Measurements from ENCODE around the gene MET.
"Not testable (repeated sequence)": the region's sequence is repeated elsewhere in the genome, so short reads cannot be mapped to it uniquely, and the experiment has no call there.

Gene MET

GRCh38 chr7:116757283-116757682, 85.3 kb downstream of the MET start:
- DNase-seq: no peak

GRCh38 chr7:116759642-116760041, 87.6 kb downstream of the MET start:
- DNase-seq: not testable (repeated sequence)

- no peak for DNase-seq
Observed at GRCh38 chr7:116762971-116763370, 91.0 kb downstream of the MET start.

DNA sequence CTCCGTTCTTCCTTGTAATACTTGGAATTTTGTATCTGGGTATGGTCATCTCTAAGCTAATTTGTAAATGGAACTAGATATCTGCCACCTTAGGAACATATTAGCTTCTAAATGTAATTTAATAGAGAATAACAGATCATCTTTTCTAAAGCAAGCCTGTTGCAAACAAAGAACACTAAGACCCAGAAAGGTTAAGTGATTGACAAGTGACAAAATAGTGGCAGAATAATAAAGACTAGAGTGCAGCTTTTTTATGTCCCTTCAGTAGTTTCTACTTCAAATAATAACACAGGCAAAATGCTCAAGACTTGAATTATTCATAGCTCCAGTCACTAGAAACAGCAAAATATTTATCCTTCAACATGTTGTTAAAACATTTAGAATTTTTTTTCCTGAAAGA, 91.7 kb downstream of the MET start:
- DNase-seq: no peak

- no peak for DNase-seq
Observed at GRCh38 chr7:116766881-116767280, 94.9 kb downstream of the MET start.

GRCh38 chr7:116769546-116769945, 97.5 kb downstream of the MET start:
- no peak for DNase-seq

- DNase-seq: no peak
Observed at GRCh38 chr7:116770941-116771340, 98.9 kb downstream of the MET start.

DNA sequence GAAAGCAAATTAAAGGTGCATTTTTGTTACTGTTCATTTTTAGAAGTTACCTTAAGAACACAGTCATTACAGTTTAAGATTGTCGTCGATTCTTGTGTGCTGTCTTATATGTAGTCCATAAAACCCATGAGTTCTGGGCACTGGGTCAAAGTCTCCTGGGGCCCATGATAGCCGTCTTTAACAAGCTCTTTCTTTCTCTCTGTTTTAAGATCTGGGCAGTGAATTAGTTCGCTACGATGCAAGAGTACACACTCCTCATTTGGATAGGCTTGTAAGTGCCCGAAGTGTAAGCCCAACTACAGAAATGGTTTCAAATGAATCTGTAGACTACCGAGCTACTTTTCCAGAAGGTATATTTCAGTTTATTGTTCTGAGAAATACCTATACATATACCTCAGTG, 99.6 kb downstream of the MET start:
- DNase-seq: no peak

- no peak for DNase-seq
Observed at GRCh38 chr7:116772423-116772863, 100.4 kb downstream of the MET start.

GRCh38 chr7:116772926-116773749, 101.1 kb downstream of the MET start:
- DNase-seq: no peak

DNA sequence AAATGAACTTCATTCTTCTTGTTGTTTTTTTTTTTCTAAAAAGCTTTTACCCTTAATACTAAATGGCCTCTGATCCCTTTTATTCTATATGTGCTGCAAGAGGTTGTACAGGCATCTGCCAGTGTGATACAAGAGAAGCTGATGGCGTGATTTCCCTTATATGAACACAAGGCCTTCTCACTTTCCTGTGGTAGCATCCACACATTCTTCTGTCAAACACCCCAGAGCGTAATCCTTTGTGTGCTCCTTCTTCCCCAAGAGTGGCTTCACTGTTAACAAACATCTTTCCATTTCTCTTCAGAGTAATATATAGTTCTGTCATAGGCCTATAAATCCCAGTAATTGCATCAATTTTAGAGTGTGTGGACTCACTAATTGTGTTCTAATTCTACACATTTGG, 104.0 kb downstream of the MET start:
- no peak for DNase-seq

DNA sequence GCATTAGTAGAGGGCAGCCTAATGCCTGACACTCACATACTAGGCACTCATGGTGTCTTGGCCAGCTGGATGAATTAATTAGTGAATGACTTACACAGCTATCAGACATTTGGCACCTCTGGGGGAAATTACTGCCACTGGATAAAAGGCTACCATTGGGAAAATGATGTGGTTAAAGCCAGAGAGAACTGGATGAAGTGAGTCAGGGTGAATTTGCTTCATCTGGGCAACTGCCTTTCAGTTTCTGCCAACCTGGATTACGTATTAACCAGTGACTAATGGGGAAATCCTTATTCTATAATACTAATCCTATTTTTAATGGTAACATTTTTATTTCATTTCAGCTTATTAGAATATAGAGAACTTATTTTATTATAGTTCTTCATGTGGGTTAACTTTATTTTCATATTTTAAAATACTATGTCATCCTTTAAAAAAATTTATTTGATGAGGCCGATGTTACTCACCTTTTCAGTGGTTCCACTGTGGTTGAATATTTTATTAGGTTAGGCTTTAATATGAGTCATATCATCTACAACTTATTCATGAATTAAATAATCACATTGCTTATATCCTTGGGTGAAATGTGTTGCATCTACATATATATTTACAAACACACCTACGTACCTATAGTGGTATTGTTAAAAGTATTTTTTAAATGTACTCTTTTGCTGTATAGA, 104.8 kb downstream of the MET start:
- no peak for DNase-seq

DNA sequence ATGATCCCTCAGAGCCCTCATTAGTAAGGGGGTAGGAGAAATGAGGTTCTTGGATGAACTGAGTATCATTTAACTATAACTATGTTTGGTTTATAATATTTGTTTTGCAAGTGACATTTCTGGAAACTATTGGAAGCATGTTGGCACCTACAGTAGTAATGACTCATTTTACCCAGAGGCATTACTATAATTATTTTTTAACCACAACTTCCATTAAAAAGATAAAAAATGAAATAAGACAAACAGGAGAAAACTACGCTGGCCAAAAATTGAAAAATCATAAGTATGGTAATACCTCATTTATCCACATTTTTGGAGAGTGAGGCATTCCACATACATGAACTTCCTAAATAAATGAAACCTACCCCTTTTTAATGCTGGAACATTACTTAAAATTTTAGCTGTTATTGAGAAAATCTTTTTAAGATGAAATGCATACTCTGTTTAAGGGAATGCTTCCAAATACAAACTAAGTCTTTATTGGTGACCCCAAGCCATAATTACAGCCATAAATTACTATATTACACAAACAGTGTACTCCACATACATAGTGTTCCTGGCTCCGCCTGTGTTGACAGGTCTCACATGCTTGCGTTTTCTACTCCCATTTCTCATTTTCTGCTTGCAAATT, 105.8 kb downstream of the MET start:
- DNase-seq: peak; percentile 52

GRCh38 chr7:116779216-116779615, 107.2 kb downstream of the MET start:
- DNase-seq: no peak

GRCh38 chr7:116779931-116780330, 107.9 kb downstream of the MET start:
- DNase-seq: no peak

- no peak for DNase-seq
Observed at GRCh38 chr7:116780521-116780920, 108.5 kb downstream of the MET start.

DNA sequence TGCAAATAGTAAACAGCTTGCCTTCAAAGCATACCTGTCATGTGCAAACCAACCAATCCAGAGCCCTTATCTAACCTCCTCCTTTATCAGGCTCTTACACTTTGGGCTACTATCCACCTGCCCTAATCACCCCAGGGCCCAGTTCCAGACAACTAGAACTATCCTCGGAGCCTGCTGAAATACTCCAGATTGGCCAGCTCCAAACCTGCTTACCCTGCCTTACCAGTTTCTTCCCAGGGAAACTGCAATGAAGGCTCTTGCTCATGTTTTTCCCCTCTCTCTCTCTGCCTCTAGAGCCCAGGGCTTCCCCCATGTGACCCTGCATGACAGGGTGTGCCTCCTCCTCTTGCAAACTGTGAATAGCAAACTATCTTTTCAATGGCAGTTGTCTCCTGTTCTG, 109.0 kb downstream of the MET start:
- DNase-seq: no peak

- DNase-seq: no peak
Observed at GRCh38 chr7:116781584-116781983, 109.6 kb downstream of the MET start.

DNA sequence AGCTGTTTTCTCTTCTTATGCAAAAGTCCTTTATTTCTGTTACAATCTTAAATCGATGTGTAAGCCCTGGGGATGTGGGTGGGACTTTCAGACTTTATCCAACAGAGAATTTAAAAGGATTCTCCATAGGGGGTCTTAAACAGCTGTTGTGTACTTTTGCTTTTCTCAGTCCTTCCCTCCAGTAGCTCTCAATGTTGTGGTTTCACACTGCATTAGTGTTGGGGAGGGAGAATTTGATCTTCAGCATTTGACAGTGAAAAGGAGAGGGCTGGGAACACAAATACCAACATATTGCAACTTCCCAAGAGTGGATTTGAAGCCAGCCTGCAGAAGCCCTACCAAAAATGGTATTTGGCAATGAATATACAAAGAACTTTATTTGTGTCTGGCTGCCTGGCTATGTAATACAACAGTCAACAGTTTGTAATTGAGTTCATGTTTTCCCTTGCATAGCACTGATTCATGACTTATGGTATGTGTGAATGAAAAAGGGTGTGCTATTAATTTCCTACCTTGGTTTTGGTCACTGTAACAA, 110.2 kb downstream of the MET start:
- DNase-seq: no peak

- DNase-seq: no peak
Observed at GRCh38 chr7:116783666-116784318, 111.8 kb downstream of the MET start.

GRCh38 chr7:116784647-116785046, 112.7 kb downstream of the MET start:
- DNase-seq: no peak

DNA sequence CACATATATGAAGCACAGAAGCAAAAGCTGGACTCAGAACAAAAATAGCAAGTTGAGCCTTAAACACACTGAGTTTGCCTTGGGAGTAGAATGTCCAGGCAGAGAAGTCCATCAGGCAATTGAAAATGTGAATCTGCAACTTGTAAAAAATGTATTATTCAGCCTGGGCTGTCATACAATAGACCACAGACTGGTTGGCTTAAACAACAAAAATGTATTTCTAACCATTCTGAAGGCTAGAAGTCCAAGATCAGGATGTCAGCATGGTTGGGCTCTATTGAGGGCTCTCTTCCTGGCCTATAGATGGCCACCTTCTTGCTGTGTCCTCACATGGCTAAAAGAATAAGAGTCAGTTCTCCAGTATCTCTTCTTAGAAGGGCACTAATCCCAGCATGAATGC, 113.8 kb downstream of the MET start:
- DNase-seq: no peak

- no peak for DNase-seq
Observed at GRCh38 chr7:116786791-116787443, 114.9 kb downstream of the MET start.
